ENCODE results near the gene CD38. TPM values are rescaled to one million over a fixed set of nuclear protein-coding genes. Genes with fewer than 3 reads are reported as not detected.

The CD38 gene
- total and polyA plus RNA-seq, 7 donors, result 1.2 to 11.4 (median 2.2) TPM

- no peak overlapping the region for H3K27ac ChIP-seq
- WGBS, 2 donors, result 13 to 32% methylated on average over 1 of the region's 1 CpG
Observed at GRCh38 chr4:15742637-15743036, 35.5 kb upstream of the CD38 start.

GRCh38 chr4:15744016-15744545 lies 34.0 kb upstream of the CD38 start:
- no peak for DNase-seq

More at GRCh38 chr4:15742637-15743036, 35.5 kb upstream of the CD38 start:
- H3K4me3 ChIP-seq, result no peak overlapping the region
- no peak for TF ChIP-seq POLR2A (IDR thresholded peaks at IDR 0.05)
- no peak for TF ChIP-seq POLR2AphosphoS5 (IDR thresholded peaks at IDR 0.05)
- TF ChIP-seq CTCF (IDR thresholded peaks at IDR 0.05), result no peak
- no peak for TF ChIP-seq EP300 (IDR thresholded peaks at IDR 0.05)
- H3K27me3 ChIP-seq, result no peaks in the 10 kb centered on the region
- no peak for DNase-seq
- peaks cover 0 to 8% (median 0%) of the 10 kb centered on the region in 4 donors for H3K9me3 ChIP-seq
- H3K36me3 ChIP-seq, result no peaks in the 10 kb centered on the region
- intact Hi-C loops (cut with DNase I), result no loop called here
- H3K4me1 ChIP-seq, result no peaks in the 10 kb centered on the region

GRCh38 chr4:15746110-15746509 lies 32.0 kb upstream of the CD38 start:
- no peaks in the 10 kb centered on the region for H3K36me3 ChIP-seq
- WGBS, 2 donors, result 92 to 100% methylated on average over 1 of the region's 1 CpG
- H3K4me3 ChIP-seq, result no peak overlapping the region
- no peak overlapping the region for H3K27ac ChIP-seq
- H3K27me3 ChIP-seq, result no peaks in the 10 kb centered on the region
- peaks cover 0 to 8% (median 0%) of the 10 kb centered on the region in 4 donors for H3K9me3 ChIP-seq
- no peak for TF ChIP-seq CTCF (IDR thresholded peaks at IDR 0.05)
- TF ChIP-seq POLR2A (IDR thresholded peaks at IDR 0.05), result no peak
- TF ChIP-seq POLR2AphosphoS5 (IDR thresholded peaks at IDR 0.05), result no peak
- TF ChIP-seq EP300 (IDR thresholded peaks at IDR 0.05), result no peak
- DNase-seq, result no peak
- intact Hi-C loops (cut with DNase I), result no loop called here
- no peaks in the 10 kb centered on the region for H3K4me1 ChIP-seq

More at GRCh38 chr4:15744016-15744545, 34.0 kb upstream of the CD38 start:
- 41 to 74% methylated on average over 5 of the region's 5 CpGs for WGBS, 2 donors
- intact Hi-C loops (cut with DNase I), result no loop called here
- H3K4me1 ChIP-seq, result no peaks in the 10 kb centered on the region
- TF ChIP-seq POLR2AphosphoS5 (IDR thresholded peaks at IDR 0.05), result no peak
- TF ChIP-seq EP300 (IDR thresholded peaks at IDR 0.05), result no peak
- TF ChIP-seq CTCF (IDR thresholded peaks at IDR 0.05), result no peak
- no peak for TF ChIP-seq POLR2A (IDR thresholded peaks at IDR 0.05)
- no peak overlapping the region for H3K4me3 ChIP-seq
- no peak overlapping the region for H3K27ac ChIP-seq
- no peaks in the 10 kb centered on the region for H3K27me3 ChIP-seq
- peaks cover 0 to 8% (median 0%) of the 10 kb centered on the region in 4 donors for H3K9me3 ChIP-seq
- H3K36me3 ChIP-seq, result no peaks in the 10 kb centered on the region

- DNase-seq, result no peak
- H3K36me3 ChIP-seq, result no peaks in the 10 kb centered on the region
- H3K4me3 ChIP-seq, result no peak overlapping the region
- no peaks in the 10 kb centered on the region for H3K4me1 ChIP-seq
- 79 to 80% methylated on average over 6 of the region's 6 CpGs for WGBS, 2 donors
- H3K27ac ChIP-seq, result no peak overlapping the region
- no peaks in the 10 kb centered on the region for H3K27me3 ChIP-seq
- intact Hi-C loops (cut with DNase I), result no loop called here
- no peak for TF ChIP-seq POLR2A (IDR thresholded peaks at IDR 0.05)
- TF ChIP-seq CTCF (IDR thresholded peaks at IDR 0.05), result no peak
- no peak for TF ChIP-seq POLR2AphosphoS5 (IDR thresholded peaks at IDR 0.05)
- TF ChIP-seq EP300 (IDR thresholded peaks at IDR 0.05), result no peak
- H3K9me3 ChIP-seq, result no peaks in the 10 kb centered on the region
Observed at GRCh38 chr4:15749001-15749400, 29.1 kb upstream of the CD38 start.

- intact Hi-C loops (cut with DNase I), result no loop called here
- H3K36me3 ChIP-seq, result no peaks in the 10 kb centered on the region
- H3K27me3 ChIP-seq, result no peaks in the 10 kb centered on the region
- WGBS, 2 donors, result 97% methylated on average over 2 of the region's 2 CpGs
- no peak for DNase-seq
- no peaks in the 10 kb centered on the region for H3K9me3 ChIP-seq
- no peaks in the 10 kb centered on the region for H3K4me1 ChIP-seq
- no peak overlapping the region for H3K27ac ChIP-seq
- H3K4me3 ChIP-seq, result no peak overlapping the region
- no peak for TF ChIP-seq POLR2A (IDR thresholded peaks at IDR 0.05)
- no peak for TF ChIP-seq CTCF (IDR thresholded peaks at IDR 0.05)
- no peak for TF ChIP-seq EP300 (IDR thresholded peaks at IDR 0.05)
- TF ChIP-seq POLR2AphosphoS5 (IDR thresholded peaks at IDR 0.05), result no peak
Observed at GRCh38 chr4:15751153-15751552, 27.0 kb upstream of the CD38 start.

Data from sigmoid colon (tissue), 7 donors.